GM21723 (cell line): ENCODE data around the gene REV3L.
A peak's percentile ranks its signal among the peaks of the same experiment; 100 is the strongest.
"Not testable (repeated sequence)": the region's sequence is repeated elsewhere in the genome, so short reads cannot be mapped to it uniquely, and the experiment has no call there.

ENCODE experiments used
- ATAC-seq: cut with Tn5 transposase; IDR thresholded peaks from one replicate; pipeline ENCODE4 v1.9.1; 2021; ENCODE audit warnings: mild to moderate bottlenecking, moderate library complexity; ENCODE audit not compliant: unreplicated experiment

The REV3L gene

GRCh38 chr6:111482959-111483735, at the start of gene REV3L:
Gene REV3L, minus strand, starts transcription at chr6:111483218. Its CDS starts 330 bp downstream, at chr6:111482888.
- ATAC-seq: peak; percentile 37

- ATAC-seq: no peak
These were observed 48.2 kb upstream of the REV3L start for GRCh38 chr6:111531185-111531584.

GRCh38 chr6:111530667-111531066, 47.6 kb upstream of the REV3L start:
- ATAC-seq: no peak

- no peak for ATAC-seq
These were observed 47.2 kb upstream of the REV3L start for GRCh38 chr6:111530218-111530617.

- ATAC-seq: no peak
These were observed 44.3 kb upstream of the REV3L start for GRCh38 chr6:111527367-111527766.

- no peak for ATAC-seq
These were observed 41.7 kb upstream of the REV3L start for GRCh38 chr6:111524735-111525134.

- ATAC-seq: no peak
These were observed 41.2 kb upstream of the REV3L start for GRCh38 chr6:111524252-111524651.

GRCh38 chr6:111523484-111524167, 40.6 kb upstream of the REV3L start:
- no peak for ATAC-seq

GRCh38 chr6:111522393-111523020, 39.5 kb upstream of the REV3L start:
- ATAC-seq: no peak

GRCh38 chr6:111521497-111522270, 38.7 kb upstream of the REV3L start:
- no peak for ATAC-seq

- no peak for ATAC-seq
These were observed 37.5 kb upstream of the REV3L start for GRCh38 chr6:111520524-111520923.

- no peak for ATAC-seq
These were observed 34.9 kb upstream of the REV3L start for GRCh38 chr6:111517965-111518364.

GRCh38 chr6:111515259-111515658, 32.2 kb upstream of the REV3L start:
- no peak for ATAC-seq

- not testable (repeated sequence) for ATAC-seq
These were observed 31.5 kb upstream of the REV3L start for GRCh38 chr6:111514531-111514930.

GRCh38 chr6:111507219-111507618, 24.2 kb upstream of the REV3L start:
- not testable (repeated sequence) for ATAC-seq

GRCh38 chr6:111505498-111505897, 22.5 kb upstream of the REV3L start:
- ATAC-seq: not testable (repeated sequence)

- no peak for ATAC-seq
These were observed 20.6 kb upstream of the REV3L start for GRCh38 chr6:111503660-111504059.

- no peak for ATAC-seq
These were observed 20.2 kb upstream of the REV3L start for GRCh38 chr6:111503194-111503593.

GRCh38 chr6:111502154-111502553, 19.1 kb upstream of the REV3L start:
- ATAC-seq: no peak

GRCh38 chr6:111499269-111499793, 16.3 kb upstream of the REV3L start:
- no peak for ATAC-seq
